ENCODE results near the gene GRM7.

GRM7 gene

DNA sequence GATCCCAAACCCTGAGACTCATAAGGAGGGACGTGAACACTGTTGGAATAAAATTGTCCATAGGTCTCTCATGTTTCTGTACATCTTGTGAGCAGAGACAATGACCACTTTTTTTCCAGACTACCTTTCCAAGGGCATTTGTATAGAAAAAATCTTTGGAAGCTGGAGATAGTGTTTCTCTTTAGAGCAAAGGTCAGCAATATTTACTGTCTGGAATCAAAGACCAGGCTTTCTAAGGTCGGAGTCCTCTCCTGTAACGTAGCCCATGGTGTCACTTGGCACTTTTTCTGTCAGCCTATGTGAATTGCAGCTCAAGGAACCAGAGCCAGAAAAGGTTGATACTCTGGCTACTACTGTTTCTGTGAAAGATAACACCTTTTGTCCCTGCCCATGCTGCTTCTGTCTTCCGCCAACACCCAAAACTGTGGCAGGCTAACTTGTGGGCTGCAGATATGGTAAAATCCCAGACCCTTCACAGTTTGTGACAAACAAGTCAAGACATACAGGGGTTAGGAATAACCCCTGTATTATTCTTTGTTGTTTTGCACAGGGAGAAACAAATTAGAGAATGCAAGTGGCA lies 578.3 kb downstream of the GRM7 start:
- Histone ChIP-seq H3K27ac (replicated peaks) (no peak overlapping the region), H3K4me3 (replicated peaks; ENCODE audit: insufficient read depth, low read length) (no peak overlapping the region), H3K27me3 (ENCODE audit: insufficient read depth, poor library complexity, severe bottlenecking) (no peaks in the 10 kb centered on the region)
- TF ChIP-seq SPI1 (IDR thresholded peaks at IDR 0.05; ENCODE audit: borderline replicate concordance, low read depth) (no peak), POLR2AphosphoS5 (IDR thresholded peaks at IDR 0.05; ENCODE audit: low read depth) (no peak)
- TF ChIP-seq, protein P1, sequence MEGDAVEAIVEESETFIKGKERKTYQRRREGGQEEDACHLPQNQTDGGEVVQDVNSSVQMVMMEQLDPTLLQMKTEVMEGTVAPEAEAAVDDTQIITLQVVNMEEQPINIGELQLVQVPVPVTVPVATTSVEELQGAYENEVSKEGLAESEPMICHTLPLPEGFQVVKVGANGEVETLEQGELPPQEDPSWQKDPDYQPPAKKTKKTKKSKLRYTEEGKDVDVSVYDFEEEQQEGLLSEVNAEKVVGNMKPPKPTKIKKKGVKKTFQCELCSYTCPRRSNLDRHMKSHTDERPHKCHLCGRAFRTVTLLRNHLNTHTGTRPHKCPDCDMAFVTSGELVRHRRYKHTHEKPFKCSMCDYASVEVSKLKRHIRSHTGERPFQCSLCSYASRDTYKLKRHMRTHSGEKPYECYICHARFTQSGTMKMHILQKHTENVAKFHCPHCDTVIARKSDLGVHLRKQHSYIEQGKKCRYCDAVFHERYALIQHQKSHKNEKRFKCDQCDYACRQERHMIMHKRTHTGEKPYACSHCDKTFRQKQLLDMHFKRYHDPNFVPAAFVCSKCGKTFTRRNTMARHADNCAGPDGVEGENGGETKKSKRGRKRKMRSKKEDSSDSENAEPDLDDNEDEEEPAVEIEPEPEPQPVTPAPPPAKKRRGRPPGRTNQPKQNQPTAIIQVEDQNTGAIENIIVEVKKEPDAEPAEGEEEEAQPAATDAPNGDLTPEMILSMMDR (IDR thresholded peaks at IDR 0.05; ENCODE audit: insufficient read depth, low read length): no peak
- TF ChIP-seq, protein P2, sequence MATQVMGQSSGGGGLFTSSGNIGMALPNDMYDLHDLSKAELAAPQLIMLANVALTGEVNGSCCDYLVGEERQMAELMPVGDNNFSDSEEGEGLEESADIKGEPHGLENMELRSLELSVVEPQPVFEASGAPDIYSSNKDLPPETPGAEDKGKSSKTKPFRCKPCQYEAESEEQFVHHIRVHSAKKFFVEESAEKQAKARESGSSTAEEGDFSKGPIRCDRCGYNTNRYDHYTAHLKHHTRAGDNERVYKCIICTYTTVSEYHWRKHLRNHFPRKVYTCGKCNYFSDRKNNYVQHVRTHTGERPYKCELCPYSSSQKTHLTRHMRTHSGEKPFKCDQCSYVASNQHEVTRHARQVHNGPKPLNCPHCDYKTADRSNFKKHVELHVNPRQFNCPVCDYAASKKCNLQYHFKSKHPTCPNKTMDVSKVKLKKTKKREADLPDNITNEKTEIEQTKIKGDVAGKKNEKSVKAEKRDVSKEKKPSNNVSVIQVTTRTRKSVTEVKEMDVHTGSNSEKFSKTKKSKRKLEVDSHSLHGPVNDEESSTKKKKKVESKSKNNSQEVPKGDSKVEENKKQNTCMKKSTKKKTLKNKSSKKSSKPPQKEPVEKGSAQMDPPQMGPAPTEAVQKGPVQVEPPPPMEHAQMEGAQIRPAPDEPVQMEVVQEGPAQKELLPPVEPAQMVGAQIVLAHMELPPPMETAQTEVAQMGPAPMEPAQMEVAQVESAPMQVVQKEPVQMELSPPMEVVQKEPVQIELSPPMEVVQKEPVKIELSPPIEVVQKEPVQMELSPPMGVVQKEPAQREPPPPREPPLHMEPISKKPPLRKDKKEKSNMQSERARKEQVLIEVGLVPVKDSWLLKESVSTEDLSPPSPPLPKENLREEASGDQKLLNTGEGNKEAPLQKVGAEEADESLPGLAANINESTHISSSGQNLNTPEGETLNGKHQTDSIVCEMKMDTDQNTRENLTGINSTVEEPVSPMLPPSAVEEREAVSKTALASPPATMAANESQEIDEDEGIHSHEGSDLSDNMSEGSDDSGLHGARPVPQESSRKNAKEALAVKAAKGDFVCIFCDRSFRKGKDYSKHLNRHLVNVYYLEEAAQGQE (IDR thresholded peaks at IDR 0.05; ENCODE audit: insufficient replicate concordance, low read depth): no peak
- no peak for DNase-seq (ENCODE audit: low read depth in 1 of 2, low spot score in 1 of 2)

DNA sequence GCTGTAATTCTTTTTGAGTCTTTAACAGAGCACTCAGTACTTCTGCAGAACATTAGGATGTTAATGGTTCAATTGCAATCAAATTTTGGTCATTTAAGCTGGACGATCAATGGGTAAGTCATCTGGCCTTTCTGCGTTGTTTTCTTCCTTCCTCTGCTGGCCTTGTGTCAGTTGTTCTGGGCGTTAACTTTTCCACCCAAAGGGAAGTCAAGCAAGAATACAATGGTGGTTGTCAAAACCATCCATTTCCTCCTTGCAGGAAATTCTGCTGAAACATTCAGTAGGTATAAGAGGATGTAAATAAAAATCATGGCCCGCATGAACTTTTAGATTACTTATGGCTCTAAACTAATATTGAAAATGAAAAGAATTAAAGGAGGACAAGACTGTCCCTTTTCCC lies 584.0 kb downstream of the GRM7 start:
- no peak overlapping the region for H3K27ac ChIP-seq (replicated peaks)
- TF ChIP-seq POLR2AphosphoS5 (IDR thresholded peaks at IDR 0.05; ENCODE audit: low read depth): no peak
- no peak for TF ChIP-seq GABPA (IDR thresholded peaks at IDR 0.05; ENCODE audit: low read depth)
- TF ChIP-seq, protein P1 (IDR thresholded peaks at IDR 0.05; ENCODE audit: insufficient read depth, low read length): no peak
- TF ChIP-seq, protein P2 (IDR thresholded peaks at IDR 0.05; ENCODE audit: insufficient replicate concordance, low read depth): no peak
- no peak for TF ChIP-seq SPI1 (IDR thresholded peaks at IDR 0.05; ENCODE audit: borderline replicate concordance, low read depth)

DNA sequence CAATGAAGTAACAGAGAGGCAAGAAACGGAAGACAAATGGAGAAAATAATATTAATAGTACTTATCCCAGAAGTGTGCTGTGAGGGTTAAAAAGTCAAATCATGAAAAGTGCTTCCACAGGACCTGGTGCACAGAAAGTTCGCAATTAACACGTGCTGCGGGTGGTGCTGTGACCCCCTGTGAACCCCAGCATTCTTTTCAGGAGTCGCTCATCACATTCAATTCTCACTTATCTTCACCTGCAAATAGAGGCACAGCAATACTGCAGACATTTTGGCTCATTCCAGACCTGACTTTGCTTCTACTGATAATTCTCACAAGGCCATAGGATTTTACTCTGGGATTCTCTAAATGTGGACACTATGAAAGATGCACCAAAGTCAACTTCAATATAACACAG lies 584.4 kb downstream of the GRM7 start:
- Histone ChIP-seq H3K4me3 (replicated peaks; ENCODE audit: insufficient read depth, low read length) (no peak overlapping the region), H3K27ac (replicated peaks) (no peak overlapping the region), H3K27me3 (ENCODE audit: insufficient read depth, poor library complexity, severe bottlenecking) (no peaks in the 10 kb centered on the region)
- TF ChIP-seq SPI1 (IDR thresholded peaks at IDR 0.05; ENCODE audit: borderline replicate concordance, low read depth): no peak
- no peak for DNase-seq (ENCODE audit: low read depth in 1 of 2, low spot score in 1 of 2)

More for the DNA sequence above, 584.0 kb downstream of the GRM7 start:
- Histone ChIP-seq H3K4me3 (replicated peaks; ENCODE audit: insufficient read depth, low read length) (no peak overlapping the region), H3K27me3 (ENCODE audit: insufficient read depth, poor library complexity, severe bottlenecking) (no peaks in the 10 kb centered on the region)
- no peak for DNase-seq (ENCODE audit: low read depth in 1 of 2, low spot score in 1 of 2)

DNA sequence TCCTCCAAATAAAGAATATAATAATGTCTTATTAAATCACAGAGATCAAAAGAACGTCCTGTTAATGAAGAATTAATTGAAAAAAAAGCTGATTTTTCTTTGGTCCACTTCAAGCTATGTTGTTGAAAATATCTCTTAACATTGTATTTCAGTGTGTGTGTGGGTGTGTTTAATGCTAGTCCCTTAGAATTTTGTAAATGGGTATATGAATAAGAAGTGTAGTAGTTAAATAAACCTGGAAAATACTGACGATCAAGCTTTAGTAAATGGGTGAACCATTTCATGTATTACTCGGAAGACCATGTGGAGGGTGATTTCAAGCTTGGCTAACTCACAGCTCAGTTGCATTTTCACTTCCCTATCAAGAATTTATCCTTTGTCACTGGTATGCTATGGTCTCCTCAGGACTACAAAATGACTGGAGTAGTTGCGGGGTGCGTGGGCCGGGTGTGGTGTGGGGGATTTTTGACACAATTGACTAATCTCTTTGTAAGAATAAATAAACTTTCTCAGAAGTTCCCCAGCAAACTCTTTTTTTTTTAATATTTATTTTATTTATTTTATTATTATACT lies 586.4 kb downstream of the GRM7 start:
- Histone ChIP-seq H3K27me3 (ENCODE audit: insufficient read depth, poor library complexity, severe bottlenecking) (no peaks in the 10 kb centered on the region), H3K27ac (replicated peaks) (no peak overlapping the region), H3K4me3 (replicated peaks; ENCODE audit: insufficient read depth, low read length) (no peak overlapping the region)
- TF ChIP-seq, protein P1 (IDR thresholded peaks at IDR 0.05; ENCODE audit: insufficient read depth, low read length): no peak
- no peak for TF ChIP-seq GABPA (IDR thresholded peaks at IDR 0.05; ENCODE audit: low read depth)
- no peak for TF ChIP-seq SPI1 (IDR thresholded peaks at IDR 0.05; ENCODE audit: borderline replicate concordance, low read depth)
- TF ChIP-seq POLR2AphosphoS5 (IDR thresholded peaks at IDR 0.05; ENCODE audit: low read depth): no peak
- DNase-seq (ENCODE audit: low read depth in 1 of 2, low spot score in 1 of 2): no peak

Data from HL-60 (cell line).